ENCODE measurements around the gene CTNND1. TPM values are rescaled to one million over a fixed set of nuclear protein-coding genes. Genes with fewer than 3 reads are reported as not detected.

The CTNND1 gene
- total and polyA plus RNA-seq, 2 of the 8 experiments (the other 6 are each of a cell fraction or from before 2014, with no cell fraction given), result 91.9 to 164 TPM

DNA sequence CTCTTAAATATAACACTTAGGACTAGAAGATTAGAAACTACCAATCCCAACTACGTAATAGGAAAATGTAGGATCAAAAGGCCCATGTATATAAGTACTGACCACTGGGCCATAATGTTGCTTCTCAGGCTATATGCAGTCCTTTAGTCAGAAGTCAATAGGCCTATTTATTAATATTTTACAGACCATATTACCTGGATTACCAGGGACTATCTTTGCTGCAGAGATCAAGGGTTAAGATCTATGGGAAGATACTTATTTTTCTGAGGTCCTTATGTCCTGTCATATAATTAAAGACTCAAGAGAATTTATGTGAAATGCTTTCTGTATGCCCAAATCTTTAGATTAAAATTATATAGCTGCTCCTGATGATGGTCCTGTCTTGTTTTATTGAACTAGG, 57.2 kb downstream of the CTNND1 start:
- FAIRE-seq (no peak), DNase-seq (ENCODE audit: low read depth in 1 of 2, low spot score in 2 of 2) (no peak)
- ChIA-PET POLR2A (ENCODE audit: partially characterized antibody) (interaction anchor here (0.5 to 1.5 kb wide), 3 partner anchors 9 to 488 kb away, joined by 3 to 5 read pairs (median 3); partner anchors contain the start of gene SELENOH), CTCF (ENCODE audit: partially characterized antibody) (interaction anchor here (0.7 to 3.5 kb wide), 7 partner anchors 10 to 709 kb away, joined by 3 to 15 read pairs (median 5); no protein-coding TSS in a partner anchor)
- no peak overlapping the region for H3K56ac ChIP-seq (replicated peaks; ENCODE audit: insufficient read length, low read depth, low read length)
- no peak overlapping the region for H3K4me3 ChIP-seq (ENCODE audit: extremely low read depth in 1 of 4, insufficient read depth in 2 of 4, low read depth in 3 of 4, low read length in 4 of 4)
- H3K79me2 ChIP-seq (ENCODE audit: control insufficient read depth in 1 of 2, insufficient read depth in 2 of 2, low read length in 2 of 2), result no peaks in the 10 kb centered on the region
- no peaks in the 10 kb centered on the region for H3K23me2 ChIP-seq (ENCODE audit: low read depth, low read length)
- H2BK20ac ChIP-seq (ENCODE audit: low read length), result no peak overlapping the region
- H4K20me1 ChIP-seq (replicated peaks in 1 of 2; ENCODE audit: control insufficient read depth in 1 of 2, insufficient read depth in 2 of 2, low read length in 2 of 2), result no peaks in the 10 kb centered on the region
- H3K27ac ChIP-seq (ENCODE audit: low read depth, low read length), result no peak overlapping the region
- H4K91ac ChIP-seq (replicated peaks; ENCODE audit: insufficient read length, low read length), result no peak overlapping the region
- H4K8ac ChIP-seq (ENCODE audit: extremely low read depth, insufficient read depth, low read length), result no peak overlapping the region
- H3K14ac ChIP-seq (ENCODE audit: insufficient read length), result no peak overlapping the region
- H2BK15ac ChIP-seq (ENCODE audit: low read length), result no peak overlapping the region
- H3K9me3 ChIP-seq (ENCODE audit: insufficient read depth in 2 of 2, low read depth in 1 of 2, low read length in 1 of 2), result no peaks in the 10 kb centered on the region
- no peak overlapping the region for H3K4ac ChIP-seq (replicated peaks; ENCODE audit: insufficient read length, low read depth, low read length)
- H3K27me3 ChIP-seq (replicated peaks in 1 of 4; ENCODE audit: control insufficient read depth in 3 of 4, extremely low read depth in 1 of 4, insufficient read depth in 3 of 4, low read length in 3 of 4), result no peaks in the 10 kb centered on the region
- peaks cover 15 to 40% (median 35%) of the 10 kb centered on the region in 4 experiments for H3K36me3 ChIP-seq (ENCODE audit: control insufficient read depth in 2 of 4, insufficient read depth in 4 of 4, low read length in 3 of 4)
- no peak overlapping the region for H3K18ac ChIP-seq (ENCODE audit: extremely low read depth, low read length)
- no peak overlapping the region for H4K5ac ChIP-seq (ENCODE audit: insufficient read length, low read depth, low read length)
- no peak for TF ChIP-seq KDM4A (IDR thresholded peaks at IDR 0.05; ENCODE audit: low read depth, low read length, severe bottlenecking)
- TF ChIP-seq, protein P1, sequence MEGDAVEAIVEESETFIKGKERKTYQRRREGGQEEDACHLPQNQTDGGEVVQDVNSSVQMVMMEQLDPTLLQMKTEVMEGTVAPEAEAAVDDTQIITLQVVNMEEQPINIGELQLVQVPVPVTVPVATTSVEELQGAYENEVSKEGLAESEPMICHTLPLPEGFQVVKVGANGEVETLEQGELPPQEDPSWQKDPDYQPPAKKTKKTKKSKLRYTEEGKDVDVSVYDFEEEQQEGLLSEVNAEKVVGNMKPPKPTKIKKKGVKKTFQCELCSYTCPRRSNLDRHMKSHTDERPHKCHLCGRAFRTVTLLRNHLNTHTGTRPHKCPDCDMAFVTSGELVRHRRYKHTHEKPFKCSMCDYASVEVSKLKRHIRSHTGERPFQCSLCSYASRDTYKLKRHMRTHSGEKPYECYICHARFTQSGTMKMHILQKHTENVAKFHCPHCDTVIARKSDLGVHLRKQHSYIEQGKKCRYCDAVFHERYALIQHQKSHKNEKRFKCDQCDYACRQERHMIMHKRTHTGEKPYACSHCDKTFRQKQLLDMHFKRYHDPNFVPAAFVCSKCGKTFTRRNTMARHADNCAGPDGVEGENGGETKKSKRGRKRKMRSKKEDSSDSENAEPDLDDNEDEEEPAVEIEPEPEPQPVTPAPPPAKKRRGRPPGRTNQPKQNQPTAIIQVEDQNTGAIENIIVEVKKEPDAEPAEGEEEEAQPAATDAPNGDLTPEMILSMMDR (IDR thresholded peaks at IDR 0.05; ENCODE audit: control extremely low read depth in 1 of 3, insufficient read depth in 1 of 3, low read depth in 1 of 3, low read length in 3 of 3), result no peak
- 100% methylated on average over 1 of the region's 1 CpG; no CpG with 5 or more reads in 1 of the 2 experiments for whole genome bisulfite sequencing, 2 experiments (ENCODE audit: extremely low coverage in 1 of 2, insufficient coverage in 1 of 2, insufficient read length in 1 of 2, insufficient replicate concordance in 2 of 2, low coverage in 1 of 2, low lambda C conversion rate in 2 of 2, missing lambda C conversion rate in 1 of 2)
- H2BK120ac ChIP-seq (replicated peaks; ENCODE audit: low read depth, low read length), result no peak overlapping the region
- H2BK12ac ChIP-seq (ENCODE audit: low read depth, low read length), result no peak overlapping the region
- H3K9ac ChIP-seq (replicated peaks in 1 of 4; ENCODE audit: extremely low read depth in 1 of 4, low read depth in 3 of 4, low read length in 3 of 4), result no peak overlapping the region
- no peak overlapping the region for H2AK5ac ChIP-seq (ENCODE audit: low read depth, low read length)
- H3K4me2 ChIP-seq (ENCODE audit: insufficient read depth in 1 of 2, low read depth in 2 of 2, low read length in 2 of 2), result no peak overlapping the region
- no peak overlapping the region for H2BK5ac ChIP-seq (ENCODE audit: low read depth, low read length)
- H3K4me1 ChIP-seq (replicated peaks in 1 of 4; ENCODE audit: control insufficient read depth in 3 of 4, insufficient read depth in 4 of 4, low read length in 3 of 4), result no peaks in the 10 kb centered on the region
- no peaks in the 10 kb centered on the region; the same call in 1 of the 2 replicates for H3K79me1 ChIP-seq (ENCODE audit: low read depth, low read length)
- no peak overlapping the region for H2AFZ ChIP-seq (ENCODE audit: low read length)
- H3K23ac ChIP-seq (ENCODE audit: insufficient read length), result no peak overlapping the region
